WERI-Rb-1 (cell line): ENCODE data around the gene ACACA.
A peak's percentile ranks its signal among the peaks of the same experiment; 100 is the strongest.

ENCODE experiments used
- DNase-seq: peaks from one replicate; pipeline ENCODE4 v3.0.0-alpha.2; 2020
- H3K27ac ChIP-seq: fragments of 250-450 bp; sonication (Bioruptor Pico); 2 replicates; pipeline ENCODE4 v1.5.1; 2020; ENCODE audit warnings: mild to moderate bottlenecking, moderate library complexity
- H3K27me3 ChIP-seq: fragments of 250-450 bp; sonication (Bioruptor Pico); 2 replicates; pipeline ENCODE4 v1.5.1; 2021; ENCODE audit warnings: mild to moderate bottlenecking, low read depth, moderate library complexity; ENCODE audit not compliant: insufficient read depth, severe bottlenecking
- H3K36me3 ChIP-seq: fragments of 250-450 bp; sonication (Bioruptor Pico); 2 replicates; pipeline ENCODE4 v1.5.1; 2020; ENCODE audit warnings: mild to moderate bottlenecking, moderate library complexity
- H3K4me3 ChIP-seq: 2 replicates; pipeline ENCODE4 v1.5.1; 2011; ENCODE audit warnings: low read depth, mild to moderate bottlenecking, control low read depth, low read length
- H3K9me3 ChIP-seq: fragments of 250-450 bp; sonication (Bioruptor Pico); 2 replicates; pipeline ENCODE4 v1.5.1; 2021; ENCODE audit warnings: mild to moderate bottlenecking, moderate library complexity; ENCODE audit not compliant: severe bottlenecking
- TF ChIP-seq, protein P1 (sequence below): IDR thresholded peaks from 2 replicates; pipeline ENCODE4 v1.5.1; 2011; ENCODE audit warnings: low read depth, mild to moderate bottlenecking, control low read depth, inconsistent platforms, low read length

Gene ACACA

GRCh38 chr17:37278247-37278894, 128.3 kb downstream of the ACACA start:
- no peak for DNase-seq
- Histone ChIP-seq H3K4me3 (no peak overlapping the region), H3K27me3 (no peaks in the 10 kb centered on the region), H3K9me3 (no peaks in the 10 kb centered on the region), H3K27ac (no peak overlapping the region), H3K36me3 (peaks cover 58% of the 10 kb centered on the region)
- TF ChIP-seq, protein P1, sequence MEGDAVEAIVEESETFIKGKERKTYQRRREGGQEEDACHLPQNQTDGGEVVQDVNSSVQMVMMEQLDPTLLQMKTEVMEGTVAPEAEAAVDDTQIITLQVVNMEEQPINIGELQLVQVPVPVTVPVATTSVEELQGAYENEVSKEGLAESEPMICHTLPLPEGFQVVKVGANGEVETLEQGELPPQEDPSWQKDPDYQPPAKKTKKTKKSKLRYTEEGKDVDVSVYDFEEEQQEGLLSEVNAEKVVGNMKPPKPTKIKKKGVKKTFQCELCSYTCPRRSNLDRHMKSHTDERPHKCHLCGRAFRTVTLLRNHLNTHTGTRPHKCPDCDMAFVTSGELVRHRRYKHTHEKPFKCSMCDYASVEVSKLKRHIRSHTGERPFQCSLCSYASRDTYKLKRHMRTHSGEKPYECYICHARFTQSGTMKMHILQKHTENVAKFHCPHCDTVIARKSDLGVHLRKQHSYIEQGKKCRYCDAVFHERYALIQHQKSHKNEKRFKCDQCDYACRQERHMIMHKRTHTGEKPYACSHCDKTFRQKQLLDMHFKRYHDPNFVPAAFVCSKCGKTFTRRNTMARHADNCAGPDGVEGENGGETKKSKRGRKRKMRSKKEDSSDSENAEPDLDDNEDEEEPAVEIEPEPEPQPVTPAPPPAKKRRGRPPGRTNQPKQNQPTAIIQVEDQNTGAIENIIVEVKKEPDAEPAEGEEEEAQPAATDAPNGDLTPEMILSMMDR: no peak

GRCh38 chr17:37276475-37276874, 130.2 kb downstream of the ACACA start:
- H3K27ac ChIP-seq: no peak overlapping the region
- TF ChIP-seq, protein P1: no peak
- peaks cover 47% of the 10 kb centered on the region for H3K36me3 ChIP-seq
- DNase-seq: no peak
- no peaks in the 10 kb centered on the region for H3K27me3 ChIP-seq
- H3K4me3 ChIP-seq: no peak overlapping the region
- no peaks in the 10 kb centered on the region for H3K9me3 ChIP-seq

DNA sequence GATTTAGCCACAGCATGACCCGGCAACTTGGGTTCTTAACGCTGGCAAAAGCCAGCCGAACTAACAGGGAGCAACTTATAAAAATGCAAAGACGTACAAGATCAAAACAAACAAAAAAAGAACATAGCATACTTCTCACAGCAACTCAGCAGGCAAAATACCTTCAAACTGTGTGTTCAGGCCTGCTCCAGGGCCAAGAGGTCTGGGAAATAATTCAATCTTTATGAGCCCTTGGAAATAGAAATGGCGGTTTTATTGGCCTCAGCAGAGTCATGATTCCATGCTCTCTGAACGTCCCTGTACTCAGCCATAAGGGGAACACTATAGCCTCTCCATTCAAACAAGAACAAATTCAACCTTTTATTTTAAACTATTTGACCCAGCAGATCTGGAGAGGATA, 132.2 kb downstream of the ACACA start:
- H3K9me3 ChIP-seq: no peaks in the 10 kb centered on the region
- TF ChIP-seq, protein P1: no peak
- H3K4me3 ChIP-seq: no peak overlapping the region; the same call in 1 of the 2 replicates
- DNase-seq: no peak
- peak overlapping the region; percentile 57 for H3K27ac ChIP-seq
- H3K36me3 ChIP-seq: peaks cover 47% of the 10 kb centered on the region
- no peaks in the 10 kb centered on the region for H3K27me3 ChIP-seq

DNA sequence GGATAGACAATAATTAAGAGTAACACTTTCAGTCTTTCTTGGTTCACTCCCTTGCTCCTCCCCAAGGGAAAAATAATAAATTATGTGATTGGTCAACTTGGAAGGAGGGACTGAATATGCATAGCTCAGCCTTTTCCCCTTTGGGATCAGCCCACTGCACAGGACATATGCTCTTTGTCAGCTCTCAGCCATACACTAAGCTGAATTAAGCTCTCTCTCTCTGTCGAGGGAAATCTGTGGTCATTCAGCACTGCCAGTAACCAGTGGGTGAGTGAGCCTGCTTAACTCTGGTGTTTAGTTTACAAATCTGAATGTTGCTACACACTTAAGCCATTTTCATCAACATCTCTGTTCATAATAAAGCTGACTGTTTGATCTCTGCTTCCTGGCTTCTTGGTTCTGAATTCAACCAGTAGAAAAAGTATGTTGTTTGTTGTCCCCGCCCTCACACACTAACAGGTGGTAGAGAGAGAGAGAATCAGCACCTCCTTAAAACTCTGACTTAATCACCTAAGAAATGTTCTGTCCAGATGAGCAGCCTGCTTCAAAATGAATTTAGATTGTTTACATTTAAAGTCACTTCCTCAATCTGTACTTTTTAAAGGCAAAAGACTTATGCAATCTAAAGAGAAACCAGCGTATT, 133.1 kb downstream of the ACACA start:
- TF ChIP-seq, protein P1: no peak
- peak overlapping the region; percentile 27 for H3K4me3 ChIP-seq
- no peaks in the 10 kb centered on the region for H3K27me3 ChIP-seq
- peak overlapping the region; percentile 57 for H3K27ac ChIP-seq
- no peaks in the 10 kb centered on the region for H3K9me3 ChIP-seq
- peak; percentile 84 for DNase-seq
- peaks cover 52% of the 10 kb centered on the region for H3K36me3 ChIP-seq

DNA sequence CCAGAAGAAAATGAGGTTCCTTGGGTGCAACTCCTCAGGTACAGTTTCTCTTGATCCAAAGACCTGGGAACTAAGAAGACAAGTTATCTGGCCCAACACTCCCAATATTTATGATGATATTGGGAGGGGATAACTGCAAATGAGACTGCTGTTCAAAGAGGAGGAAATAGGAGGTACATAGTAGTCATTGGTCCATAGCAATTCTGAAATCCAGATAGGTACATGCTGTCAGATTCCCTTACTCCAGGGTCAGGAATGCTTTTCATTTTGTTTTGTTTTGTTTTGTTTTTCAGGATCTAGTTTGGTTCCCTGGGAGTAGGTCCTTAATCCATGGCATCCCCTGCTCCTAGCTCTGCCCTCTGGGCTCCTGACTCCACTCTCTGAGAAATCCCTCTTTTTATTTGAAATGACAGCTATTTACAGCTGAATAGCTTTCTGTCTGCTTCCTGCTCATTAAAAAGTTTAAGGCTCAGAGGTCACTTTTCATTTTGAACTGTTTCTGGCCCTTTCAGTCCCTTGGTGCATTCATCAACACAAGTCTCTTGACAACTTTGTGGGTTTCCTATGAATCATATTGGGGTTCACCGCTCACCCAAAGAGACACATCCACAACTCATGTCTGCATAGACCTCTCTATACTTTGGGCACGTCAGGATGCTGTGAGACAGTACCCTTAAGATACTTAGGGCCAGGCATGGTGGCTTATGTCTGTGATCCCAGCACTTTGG, 141.0 kb downstream of the ACACA start:
- no peak for DNase-seq
- peaks cover 9% of the 10 kb centered on the region for H3K9me3 ChIP-seq
- TF ChIP-seq, protein P1: no peak
- H3K27ac ChIP-seq: no peak overlapping the region
- H3K4me3 ChIP-seq: no peak overlapping the region
- H3K36me3 ChIP-seq: peaks cover 87% of the 10 kb centered on the region
- H3K27me3 ChIP-seq: no peaks in the 10 kb centered on the region
